HUDEP-2 (cell line): Measurements from ENCODE around the gene KRT32.

Experiments
- DNase-seq, 76 experiments: peaks; one replicate each; lab custom pipeline; 2025; ENCODE audit not compliant: unreplicated experiment in 76 of 76; lab: John Stamatoyannopoulos, UW

Gene KRT32

DNA sequence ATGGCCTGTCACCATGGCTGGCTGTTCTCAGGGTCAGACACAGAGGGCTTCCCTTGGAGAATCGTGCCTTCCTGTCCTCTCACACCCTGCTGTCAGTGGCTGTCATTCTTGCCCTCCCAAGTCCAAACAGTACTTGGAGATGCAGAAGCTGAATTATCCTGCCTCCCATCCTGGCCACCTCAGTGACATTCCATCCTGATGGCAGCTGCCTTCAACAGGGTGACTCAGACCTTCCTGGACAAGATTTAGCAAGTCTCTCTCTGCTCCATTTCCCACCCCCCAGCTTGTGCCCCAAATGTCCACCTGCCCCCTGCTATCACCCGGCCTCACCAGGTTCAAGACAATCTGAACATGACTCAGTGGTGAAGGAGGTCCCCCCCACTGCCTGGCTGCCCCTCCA lies 27.3 kb upstream of the KRT32 start:
- no peak for DNase-seq

DNA sequence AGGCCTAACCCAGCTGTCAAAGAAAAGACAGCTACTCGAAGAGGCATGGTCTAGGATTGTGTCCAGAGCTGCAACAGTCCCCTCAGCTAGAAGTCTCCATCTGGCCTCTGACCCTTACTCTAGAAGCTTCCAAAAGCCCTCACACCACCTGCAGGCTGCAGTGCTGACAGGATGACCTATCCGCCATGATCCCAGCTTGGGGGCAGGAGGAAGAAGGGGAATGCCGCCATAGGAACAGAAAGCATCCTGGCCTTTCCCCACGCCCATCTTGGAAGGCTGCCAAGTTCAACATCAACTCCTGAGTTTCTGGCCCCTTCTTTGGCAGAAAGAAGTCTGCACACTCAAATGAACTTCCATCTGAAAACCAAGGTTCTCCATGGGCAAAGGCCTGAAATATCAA lies 25.6 kb upstream of the KRT32 start:
- no peak for DNase-seq

DNA sequence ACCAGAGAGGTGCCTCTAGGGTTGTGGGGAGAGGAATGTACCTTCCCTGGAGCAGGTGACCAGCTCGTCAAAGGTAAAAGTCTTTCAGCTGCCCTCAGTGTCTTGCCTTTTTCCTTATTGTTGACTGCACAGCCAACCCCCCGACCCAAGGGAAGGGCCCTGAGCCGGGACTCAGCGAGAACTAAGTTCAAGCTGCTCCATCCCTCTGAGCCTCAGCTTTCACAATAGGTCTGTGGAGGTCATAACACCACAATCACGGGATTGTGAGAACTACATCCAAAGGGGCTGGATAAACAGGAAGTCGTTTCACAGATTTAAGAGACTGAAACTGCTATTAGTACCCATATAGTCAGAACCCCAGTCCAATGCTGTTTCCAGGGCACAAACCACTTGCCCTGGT lies 25.2 kb upstream of the KRT32 start:
- no peak for DNase-seq

DNA sequence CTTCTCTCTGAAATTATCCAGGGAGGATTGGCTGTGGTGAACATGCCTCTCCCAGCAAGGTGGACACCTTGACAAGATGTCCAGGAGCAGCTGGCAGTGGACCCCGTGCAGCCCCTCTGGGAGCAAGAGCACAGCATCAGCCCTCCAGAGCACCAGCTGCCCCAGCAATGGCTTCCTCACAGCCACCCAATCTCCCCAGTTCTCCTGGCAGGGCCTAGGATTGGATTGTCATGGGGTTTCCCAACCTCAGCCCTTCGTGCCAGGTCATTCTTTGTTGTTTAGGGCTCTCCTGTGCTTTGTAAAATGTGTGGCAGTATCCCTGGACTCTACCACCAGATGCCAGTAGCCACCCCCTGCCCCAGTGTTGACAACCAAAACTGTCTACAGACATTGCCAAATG lies 24.3 kb upstream of the KRT32 start:
- no peak for DNase-seq

DNA sequence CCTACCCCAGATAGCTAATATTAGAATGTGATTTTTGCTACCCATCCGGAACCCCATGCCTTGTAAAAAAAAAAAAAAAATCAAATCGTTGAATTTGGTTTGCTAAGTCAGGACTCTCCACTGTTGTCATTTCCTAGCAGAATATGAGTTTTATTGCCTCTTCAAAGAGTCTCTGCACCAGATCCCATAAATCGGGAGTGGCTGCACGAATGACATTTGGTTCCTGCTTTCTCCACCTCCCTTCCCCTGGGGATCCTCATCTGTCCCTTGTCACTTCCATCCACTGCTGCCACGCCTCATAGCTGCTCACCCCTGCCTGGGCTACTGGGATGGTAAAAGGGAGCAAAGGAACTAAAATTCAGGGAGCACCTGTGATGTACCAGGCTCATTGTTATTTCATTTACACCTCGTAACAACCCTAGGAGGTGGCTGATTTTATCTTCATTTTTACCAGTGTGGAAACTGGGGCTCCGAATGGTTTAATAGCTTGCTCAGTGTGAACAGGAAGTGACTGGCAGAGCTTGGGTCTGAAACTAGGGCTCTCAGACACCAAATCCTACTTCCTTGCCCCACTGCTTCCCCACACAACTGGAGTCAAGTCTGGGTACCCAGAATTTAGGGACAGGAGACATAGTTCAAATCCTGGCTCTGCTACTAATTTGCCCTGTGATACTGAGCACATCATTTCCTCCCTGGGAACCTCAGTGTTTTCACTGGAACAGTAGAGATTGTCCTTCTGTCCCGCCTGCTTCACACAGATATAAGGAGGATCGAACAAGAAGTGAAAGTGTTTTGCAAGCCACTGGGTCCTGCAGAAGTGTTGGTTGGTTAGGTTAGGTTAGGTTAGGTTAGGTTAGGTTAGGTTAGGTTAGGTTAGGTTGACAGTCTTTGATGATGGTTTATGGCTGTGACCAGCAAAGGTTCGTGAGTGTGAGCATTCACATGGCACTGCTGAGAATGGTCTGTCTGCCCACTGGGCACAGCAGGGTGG lies 23.1 kb upstream of the KRT32 start:
- DNase-seq = no peak

DNA sequence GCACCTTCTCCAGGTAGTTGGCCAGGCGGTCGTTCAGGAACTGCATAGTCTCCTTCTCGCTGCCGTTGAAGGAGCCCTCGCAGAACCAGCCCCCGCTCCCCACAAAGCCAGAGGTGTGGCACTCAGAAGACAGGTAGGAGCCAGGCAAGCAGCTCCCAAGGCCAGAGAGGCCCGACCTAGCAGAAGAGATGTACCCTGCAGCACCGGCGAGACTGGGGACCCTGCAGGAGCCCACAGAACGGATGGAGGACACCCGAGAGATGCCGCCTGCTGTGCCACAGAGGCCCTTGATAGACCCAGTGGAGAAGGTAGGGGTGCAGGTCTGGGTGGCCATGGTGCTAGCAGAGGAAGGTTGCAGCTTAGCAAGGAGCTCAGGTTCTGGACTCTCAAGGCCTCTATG lies 22.3 kb upstream of the KRT32 start, which contains the start of gene KRT36:
KRT36 (minus strand) TSS at position 380 of the 400 bp plus-strand sequence; CDS start at position 334, 46 bp downstream.
- no peak for DNase-seq

DNA sequence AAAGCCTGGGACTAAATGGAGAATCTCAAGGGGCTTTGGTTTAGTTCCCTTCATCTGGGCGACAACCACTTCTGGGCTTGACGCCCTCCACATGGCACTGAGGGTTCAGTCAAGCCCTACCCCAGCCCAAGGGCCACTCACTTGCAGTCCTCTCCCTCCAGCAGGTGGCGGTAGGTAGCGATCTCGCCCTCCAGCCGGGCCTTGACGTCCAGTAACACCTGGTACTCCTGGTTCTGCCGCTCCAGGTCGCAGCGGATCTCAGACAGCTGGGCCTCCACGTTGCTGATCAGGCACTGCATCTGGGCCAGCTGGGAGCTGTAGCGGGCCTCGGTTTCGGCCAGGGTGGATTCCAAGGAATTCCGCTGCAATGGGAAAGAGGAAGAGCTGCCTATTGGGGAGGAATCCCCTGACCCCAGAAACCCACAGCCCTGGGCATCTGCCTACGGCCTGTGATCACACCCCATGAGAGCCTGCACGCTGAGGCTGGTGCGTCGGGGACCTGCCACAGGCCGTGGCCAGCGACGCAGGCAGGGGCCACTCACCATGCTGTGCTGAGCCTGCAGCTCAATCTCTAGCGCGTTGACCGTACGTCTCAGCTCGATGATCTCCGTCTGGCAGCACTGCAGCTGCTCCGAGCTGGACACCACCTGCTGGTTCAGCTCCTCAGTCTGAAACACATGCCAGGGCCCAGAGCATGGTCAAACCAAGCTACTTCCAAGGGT lies 19.8 kb upstream of the KRT32 start:
- DNase-seq = peak in 55 of 76 experiments; percentile 5 to 72 (median 41)

DNA sequence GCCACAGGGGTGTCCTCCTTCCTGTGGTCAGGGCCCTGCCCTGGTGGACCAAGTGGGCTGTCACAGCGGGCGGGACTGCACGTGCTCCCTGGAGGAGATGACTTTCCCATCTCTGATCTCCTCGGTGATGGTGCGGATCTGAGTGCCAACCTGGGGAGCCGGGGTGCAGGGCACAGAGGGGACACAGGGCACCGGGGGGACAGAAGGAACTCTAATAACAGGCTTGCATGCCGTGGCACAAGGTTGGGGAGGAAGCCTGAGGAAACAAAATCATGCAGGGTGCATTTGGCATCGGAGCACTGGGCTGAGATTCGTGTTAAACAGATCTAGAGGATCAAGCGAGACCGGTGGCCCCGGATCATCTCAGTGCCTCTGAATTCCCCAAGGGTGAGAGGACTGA lies 19.1 kb upstream of the KRT32 start:
- no peak for DNase-seq

DNA sequence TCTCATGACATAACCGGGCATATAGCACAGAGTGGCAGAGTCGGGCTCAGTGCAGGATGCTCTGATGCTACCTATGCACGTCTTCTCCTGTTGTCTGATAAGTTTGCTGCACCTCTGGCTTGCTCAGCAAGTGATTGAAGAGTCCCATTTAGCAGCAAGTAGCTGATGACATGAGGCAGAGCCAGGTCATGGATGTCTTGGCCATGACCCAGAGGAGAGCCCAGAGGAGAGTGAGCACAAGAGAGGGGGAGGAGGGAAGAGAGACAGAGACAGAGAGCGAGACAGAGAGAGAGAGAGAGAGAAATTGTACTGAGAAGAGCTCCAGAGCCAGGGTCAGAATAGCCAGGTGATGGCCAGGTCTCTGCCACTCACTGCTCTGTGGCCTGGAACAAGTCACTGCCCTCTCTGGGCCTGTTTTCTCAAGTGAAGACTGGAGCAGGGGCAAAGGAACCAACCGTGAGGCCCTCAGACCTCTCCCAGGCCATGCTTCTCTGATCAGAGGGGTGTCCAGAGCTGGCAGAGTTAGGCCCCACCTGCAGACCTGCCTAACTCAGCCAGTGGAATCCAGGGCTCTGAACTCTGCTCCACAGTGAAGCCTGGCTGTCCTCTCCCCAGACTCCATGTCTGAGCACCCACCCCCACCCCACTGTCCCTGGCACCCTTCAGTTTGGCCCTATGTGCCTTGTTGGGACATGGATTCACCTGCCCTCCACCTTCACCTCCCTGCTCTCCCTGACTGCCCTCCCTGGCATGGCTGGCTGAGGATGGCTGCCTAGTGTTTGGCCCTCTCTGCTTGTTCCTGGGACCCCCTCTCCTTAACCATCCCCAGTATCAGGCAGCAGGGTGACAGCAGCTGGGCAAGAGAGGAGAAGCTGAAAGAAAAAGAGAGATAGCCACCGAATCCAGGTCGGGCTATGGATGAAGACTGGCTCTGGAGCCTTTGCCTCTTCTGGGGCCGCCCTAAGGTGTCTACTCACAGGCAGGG lies 18.0 kb upstream of the KRT32 start:
- DNase-seq = no peak

DNA sequence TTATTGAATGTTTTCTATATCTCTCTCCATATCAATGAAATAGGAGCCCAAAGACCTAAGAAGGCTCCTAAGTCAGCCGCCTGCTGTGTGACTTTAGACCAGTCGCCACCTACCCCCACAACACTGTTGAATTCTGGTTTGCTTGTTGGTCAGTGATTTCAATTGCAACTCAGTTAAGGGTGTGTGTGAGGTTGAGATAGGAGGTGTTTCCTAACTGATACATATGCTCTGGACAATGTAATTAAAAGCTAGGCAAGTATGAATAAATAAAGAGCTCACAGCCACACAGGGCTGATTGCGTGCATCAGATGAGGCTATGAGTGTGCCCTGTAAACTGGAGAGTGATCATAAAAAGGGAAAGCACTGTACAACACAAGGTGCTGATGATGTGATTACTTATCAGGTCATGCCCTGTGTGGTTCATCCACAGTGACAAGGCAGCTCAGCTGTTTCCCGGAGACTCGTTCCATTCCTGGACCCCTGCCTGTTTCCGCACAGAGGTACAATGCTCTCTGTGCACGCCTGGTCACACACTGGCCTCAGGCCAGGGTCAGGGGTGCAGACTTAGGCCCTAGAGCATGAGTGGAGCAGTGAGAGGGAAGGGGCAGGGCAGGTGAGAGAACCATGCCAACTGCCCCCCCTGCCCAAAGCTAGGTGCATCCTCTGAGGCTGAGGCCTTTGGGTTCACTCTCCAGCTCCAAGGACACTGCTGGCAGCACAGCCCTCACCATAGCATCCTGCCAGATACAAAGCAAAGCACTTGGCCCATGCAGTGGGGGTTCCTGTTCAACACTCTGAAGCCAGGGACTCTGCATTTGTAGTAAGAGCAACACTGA lies 17.0 kb upstream of the KRT32 start:
- peak in 7 of 76 experiments; percentile 7 to 33 (median 20) for DNase-seq

DNA sequence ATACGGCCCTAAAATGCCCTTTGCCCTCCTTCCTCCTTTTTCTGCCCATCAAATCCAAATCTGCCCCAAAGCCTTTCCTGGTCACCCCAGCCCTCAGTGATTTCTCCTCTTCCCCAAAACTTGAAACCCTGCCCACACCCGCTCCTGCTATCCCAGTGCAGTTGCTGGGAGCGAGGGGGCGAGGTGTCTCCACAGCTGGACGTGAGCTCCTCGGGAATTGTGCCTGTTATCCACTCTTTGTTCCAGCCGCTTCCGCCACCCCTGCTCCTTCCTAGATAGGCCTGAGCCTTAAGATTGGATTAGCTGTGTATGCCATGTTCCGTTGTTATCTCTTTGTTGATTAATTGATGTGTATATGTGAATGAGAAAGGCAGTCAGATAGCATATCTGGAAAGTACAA lies 16.3 kb upstream of the KRT32 start:
- DNase-seq = no peak

DNA sequence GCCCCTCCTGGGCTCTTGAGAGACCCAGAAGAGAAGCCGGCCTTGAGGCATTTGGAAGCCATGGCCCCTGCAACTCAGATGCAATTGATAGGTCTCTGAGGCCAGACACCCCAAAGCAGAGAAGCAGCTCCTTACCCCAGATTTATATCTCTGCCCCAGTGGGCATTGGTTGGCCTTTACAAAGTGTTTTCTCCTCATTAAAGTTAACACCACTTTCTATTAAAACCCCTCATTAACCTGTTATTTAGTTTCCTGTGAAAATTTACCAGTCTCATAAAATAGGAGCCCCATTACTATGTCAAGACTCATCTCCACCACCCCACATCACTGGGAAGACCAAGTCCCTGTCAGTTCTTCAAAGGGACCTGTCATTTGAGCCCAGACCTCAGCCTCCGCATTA lies 13.8 kb upstream of the KRT32 start, which contains the start of gene KRT35:
KRT35 (minus strand) TSS at position 116 of the 400 bp plus-strand sequence; CDS start at position 62, 54 bp downstream.
- DNase-seq = no peak

DNA sequence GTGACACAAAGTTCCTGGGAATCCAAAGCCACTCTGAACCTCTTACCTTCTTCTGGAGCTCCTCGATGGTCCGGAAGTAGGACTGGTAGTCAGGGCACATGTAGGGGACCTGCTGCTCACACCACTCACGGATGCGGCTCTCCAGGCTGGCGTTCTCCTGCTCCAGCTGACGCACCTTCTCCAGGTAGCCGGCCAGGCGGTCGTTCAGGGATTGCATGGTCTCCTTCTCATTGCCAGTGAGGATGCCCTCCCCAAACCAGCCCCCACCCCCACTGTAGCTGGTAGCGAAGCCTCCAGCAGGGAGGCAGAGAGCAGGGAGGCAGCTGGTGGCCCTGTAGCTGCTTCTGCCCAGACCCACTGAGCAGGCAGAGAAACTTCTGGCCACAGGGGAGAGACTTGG lies 13.4 kb upstream of the KRT32 start:
- DNase-seq = no peak

DNA sequence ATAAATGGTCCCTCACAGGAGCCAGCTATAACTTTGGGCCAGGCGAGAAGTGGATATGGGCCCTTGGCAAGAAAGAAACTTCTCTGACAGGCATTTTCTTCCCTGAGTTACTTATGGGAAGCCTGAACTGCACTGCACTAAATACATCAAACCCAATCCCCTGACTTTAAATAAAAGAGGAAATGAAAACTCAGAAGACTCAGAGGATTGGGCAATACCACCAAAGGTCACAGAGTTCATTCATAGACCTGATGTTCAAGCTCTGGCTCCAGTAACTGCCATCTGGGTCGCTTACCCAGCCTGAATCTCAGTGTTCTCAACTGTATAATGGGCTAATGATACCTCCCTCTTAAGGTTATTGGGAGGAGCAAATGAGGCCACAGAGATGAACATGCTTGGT lies 12.9 kb upstream of the KRT32 start:
- DNase-seq = no peak

DNA sequence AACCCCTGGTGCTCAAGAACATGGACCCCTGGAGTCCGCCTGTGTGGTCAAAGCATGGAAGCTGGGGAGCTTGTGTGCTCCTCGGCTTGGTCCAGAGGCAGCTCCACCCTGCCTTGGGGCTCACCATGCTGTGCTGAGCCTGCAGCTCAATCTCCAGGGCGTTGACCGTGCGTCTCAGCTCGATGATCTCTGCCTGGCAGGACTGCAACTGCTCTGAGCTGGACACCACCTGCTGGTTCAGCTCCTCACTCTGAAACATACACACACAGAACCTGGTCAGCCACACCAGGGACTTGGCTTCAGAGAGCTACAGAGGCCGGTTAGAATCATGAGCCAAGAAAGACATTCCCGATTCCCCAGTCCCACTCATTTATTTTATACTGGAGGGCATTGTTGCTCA lies 11.1 kb upstream of the KRT32 start:
- DNase-seq = no peak

DNA sequence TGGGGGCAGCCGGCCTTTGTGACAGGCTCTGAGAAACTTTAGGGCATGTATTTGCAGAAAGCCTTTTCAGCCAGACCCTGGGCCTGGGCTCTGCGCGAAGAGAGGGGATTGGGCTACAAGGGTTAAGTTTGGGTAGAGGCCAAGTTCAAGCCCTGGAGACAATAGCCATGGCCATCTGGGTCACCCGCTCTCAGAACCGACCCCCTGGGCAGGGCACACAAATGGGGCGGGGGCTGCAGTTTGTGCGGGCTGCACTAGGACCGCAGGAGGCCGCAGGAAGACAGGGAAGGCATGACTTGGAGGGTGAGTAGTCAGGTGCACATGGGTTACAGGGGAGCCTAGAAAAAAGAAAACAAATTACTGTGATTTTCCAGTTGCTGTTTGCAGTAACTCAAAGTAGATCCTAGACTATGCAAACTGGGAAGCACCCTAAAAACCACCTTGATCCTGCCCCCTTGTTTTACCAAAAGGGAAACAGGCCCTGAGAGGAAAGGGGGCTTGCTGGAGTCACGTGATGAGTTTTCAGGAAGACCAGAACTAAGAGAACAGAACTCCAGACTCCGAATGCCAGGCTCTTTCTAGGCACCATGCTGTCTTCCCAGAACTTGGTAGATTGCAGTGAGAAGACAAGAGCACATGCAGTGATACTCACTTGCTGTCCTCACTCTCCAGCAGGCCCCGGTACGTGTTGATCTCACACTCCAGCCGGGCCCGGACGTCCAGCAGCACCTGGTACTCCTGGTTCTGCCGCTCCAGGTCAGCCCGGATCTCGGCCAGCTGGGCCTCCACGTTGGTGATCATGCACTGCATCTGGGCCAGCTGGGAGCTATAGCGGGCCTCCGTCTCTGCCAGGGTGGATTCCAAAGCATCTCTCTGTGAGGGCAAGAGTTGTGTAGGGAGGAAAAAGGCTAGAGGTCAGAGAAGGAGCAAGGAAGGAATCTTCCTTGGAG lies 10.0 kb upstream of the KRT32 start:
- DNase-seq = no peak

DNA sequence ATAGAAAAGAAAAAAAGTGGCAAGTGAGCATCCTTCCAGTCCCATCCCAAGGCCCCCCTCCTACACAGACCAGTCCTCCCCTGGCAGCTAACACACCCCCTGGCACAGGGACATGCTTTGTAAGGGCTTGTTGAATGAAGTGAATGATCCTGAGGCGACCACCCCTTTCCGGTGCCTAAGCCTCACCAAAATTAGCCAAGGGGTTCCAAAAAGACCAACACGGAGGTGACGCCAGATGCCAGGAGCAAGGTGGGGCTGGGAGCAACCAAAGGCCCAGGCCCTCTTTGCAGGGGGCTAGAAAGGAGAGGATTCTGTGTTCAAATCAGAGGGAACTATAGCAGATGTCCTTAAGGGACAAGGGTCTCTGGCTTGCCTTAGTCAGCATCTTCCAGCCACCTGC lies 8.2 kb upstream of the KRT32 start:
- no peak for DNase-seq

DNA sequence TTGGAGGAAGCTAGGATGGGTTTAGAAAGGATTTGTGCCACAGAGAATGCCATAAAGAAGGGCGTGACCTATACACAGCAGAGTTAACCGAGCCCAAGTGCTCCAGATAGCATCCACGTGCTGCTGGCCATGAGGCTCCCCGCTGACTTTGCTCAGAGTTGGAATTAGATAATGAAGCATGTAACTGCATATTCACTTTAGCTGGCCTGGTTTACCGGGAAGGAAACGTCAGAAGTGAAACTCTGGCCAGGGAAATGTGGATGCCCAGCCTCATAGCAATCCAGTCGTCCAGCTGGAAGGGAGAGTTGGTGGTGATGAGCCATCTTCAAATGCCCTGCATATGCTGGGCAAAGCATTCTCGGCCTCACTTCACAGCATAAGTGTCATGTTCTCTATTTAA lies 7.7 kb upstream of the KRT32 start:
- peak in 1 of 76 experiments; percentile 9 for DNase-seq
